ENCODE measurements around the gene SORBS1.

Gene SORBS1

GRCh38 chr10:95502377-95502776, 58.8 kb downstream of the SORBS1 start (continued):
- TF ChIP-seq, protein P1, sequence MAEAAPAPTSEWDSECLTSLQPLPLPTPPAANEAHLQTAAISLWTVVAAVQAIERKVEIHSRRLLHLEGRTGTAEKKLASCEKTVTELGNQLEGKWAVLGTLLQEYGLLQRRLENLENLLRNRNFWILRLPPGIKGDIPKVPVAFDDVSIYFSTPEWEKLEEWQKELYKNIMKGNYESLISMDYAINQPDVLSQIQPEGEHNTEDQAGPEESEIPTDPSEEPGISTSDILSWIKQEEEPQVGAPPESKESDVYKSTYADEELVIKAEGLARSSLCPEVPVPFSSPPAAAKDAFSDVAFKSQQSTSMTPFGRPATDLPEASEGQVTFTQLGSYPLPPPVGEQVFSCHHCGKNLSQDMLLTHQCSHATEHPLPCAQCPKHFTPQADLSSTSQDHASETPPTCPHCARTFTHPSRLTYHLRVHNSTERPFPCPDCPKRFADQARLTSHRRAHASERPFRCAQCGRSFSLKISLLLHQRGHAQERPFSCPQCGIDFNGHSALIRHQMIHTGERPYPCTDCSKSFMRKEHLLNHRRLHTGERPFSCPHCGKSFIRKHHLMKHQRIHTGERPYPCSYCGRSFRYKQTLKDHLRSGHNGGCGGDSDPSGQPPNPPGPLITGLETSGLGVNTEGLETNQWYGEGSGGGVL (tag by site-specific recombination; IDR thresholded peaks at IDR 0.05): no peak
- TF ChIP-seq ZNF791 (tag by site-specific recombination; IDR thresholded peaks at IDR 0.05): no peak
- no peak for TF ChIP-seq ZNF560 (tag by site-specific recombination; IDR thresholded peaks at IDR 0.05; ENCODE audit: borderline replicate concordance)
- no peak for TF ChIP-seq ZNF23 (tag by site-specific recombination; IDR thresholded peaks at IDR 0.05; ENCODE audit: borderline replicate concordance)
- TF ChIP-seq PRDM1 (tag by site-specific recombination; IDR thresholded peaks at IDR 0.05): no peak
- TF ChIP-seq ZNF239 (tag by site-specific recombination; IDR thresholded peaks at IDR 0.05): no peak
- TF ChIP-seq ZNF133 (tag by site-specific recombination; IDR thresholded peaks at IDR 0.05): no peak
- TF ChIP-seq ZNF433 (tag by site-specific recombination; IDR thresholded peaks at IDR 0.05; ENCODE audit: low read depth): no peak
- TF ChIP-seq ZSCAN16 (tag by site-specific recombination; IDR thresholded peaks at IDR 0.05): no peak
- TF ChIP-seq HOXC10 (CRISPR knock-in tag; IDR thresholded peaks at IDR 0.05): no peak
- no peak for TF ChIP-seq ZNF549 (tag by site-specific recombination; IDR thresholded peaks at IDR 0.05)
- no peak for TF ChIP-seq YY1 (tag by site-specific recombination; IDR thresholded peaks at IDR 0.05)

GRCh38 chr10:95501203-95502094, 59.7 kb downstream of the SORBS1 start:
- no peak overlapping the region for H3K27ac ChIP-seq (ENCODE audit: extremely low read depth, low read depth, low read length)
- ChIA-PET POLR2A (no interaction called here), CTCF (interaction anchor here (0.6 to 0.7 kb wide), 2 partner anchors 11 to 127 kb away, joined by 3 read pairs; no protein-coding TSS in a partner anchor)
- peaks cover 15% of the 10 kb centered on the region; the same call in 1 of the 2 replicates for H3K4me1 ChIP-seq (ENCODE audit: control insufficient read depth, insufficient read depth, low read length)
- no peak overlapping the region for H3K4me3 ChIP-seq (ENCODE audit: low read depth, low read length)
- H3K36me3 ChIP-seq (ENCODE audit: control insufficient read depth in 2 of 2, insufficient read depth in 1 of 2, low read length in 2 of 2): no peaks in the 10 kb centered on the region
- TF ChIP-seq SCRT2 (tag by site-specific recombination; IDR thresholded peaks at IDR 0.05) (peak; percentile 83), SCRT1 (tag by site-specific recombination; IDR thresholded peaks at IDR 0.05; ENCODE audit: borderline replicate concordance) (peak; percentile 43; the same call in 1 of the 2 replicates), ZNF544 (tag by site-specific recombination; IDR thresholded peaks at IDR 0.05) (no peak)
- no peaks in the 10 kb centered on the region for H3K9me3 ChIP-seq (ENCODE audit: control insufficient read depth, insufficient read depth, low read depth, low read length)

GRCh38 chr10:95500649-95501048, 60.5 kb downstream of the SORBS1 start:
- Histone ChIP-seq H3K4me3 (ENCODE audit: low read depth, low read length) (no peak overlapping the region), H3K27ac (ENCODE audit: extremely low read depth, low read depth, low read length) (no peak overlapping the region), H3K9me3 (ENCODE audit: control insufficient read depth, insufficient read depth, low read depth, low read length) (no peaks in the 10 kb centered on the region), H3K4me1 (ENCODE audit: control insufficient read depth, insufficient read depth, low read length) (peaks cover 7% of the 10 kb centered on the region; the same call in 1 of the 2 replicates), H3K36me3 (ENCODE audit: control insufficient read depth in 2 of 2, insufficient read depth in 1 of 2, low read length in 2 of 2) (no peaks in the 10 kb centered on the region)
- ChIA-PET POLR2A (no interaction called here), CTCF (interaction anchor here (0.6 kb wide), 1 partner anchor 126 kb away, joined by 3 read pairs; no protein-coding TSS in a partner anchor)
- TF ChIP-seq MZF1 (tag by site-specific recombination; IDR thresholded peaks at IDR 0.05; ENCODE audit: borderline replicate concordance): peak; percentile 39; the same call in 1 of the 2 replicates
- no peak for TF ChIP-seq ZNF692 (tag by site-specific recombination; IDR thresholded peaks at IDR 0.05)
- no peak for TF ChIP-seq ZNF37A (tag by site-specific recombination; IDR thresholded peaks at IDR 0.05)

Data from HEK293 (cell line).